ENCODE results near the gene RBM39. TPM values are rescaled to one million over a fixed set of nuclear protein-coding genes. Genes with fewer than 3 reads are reported as not detected.
A peak's percentile ranks its signal among the peaks of the same experiment; 100 is the strongest.

RBM39 gene
- total and polyA plus RNA-seq, 2 of the 13 experiments (the other 11 are each of a cell fraction or from before 2014, with no cell fraction given): 788 to 920 TPM

DNA sequence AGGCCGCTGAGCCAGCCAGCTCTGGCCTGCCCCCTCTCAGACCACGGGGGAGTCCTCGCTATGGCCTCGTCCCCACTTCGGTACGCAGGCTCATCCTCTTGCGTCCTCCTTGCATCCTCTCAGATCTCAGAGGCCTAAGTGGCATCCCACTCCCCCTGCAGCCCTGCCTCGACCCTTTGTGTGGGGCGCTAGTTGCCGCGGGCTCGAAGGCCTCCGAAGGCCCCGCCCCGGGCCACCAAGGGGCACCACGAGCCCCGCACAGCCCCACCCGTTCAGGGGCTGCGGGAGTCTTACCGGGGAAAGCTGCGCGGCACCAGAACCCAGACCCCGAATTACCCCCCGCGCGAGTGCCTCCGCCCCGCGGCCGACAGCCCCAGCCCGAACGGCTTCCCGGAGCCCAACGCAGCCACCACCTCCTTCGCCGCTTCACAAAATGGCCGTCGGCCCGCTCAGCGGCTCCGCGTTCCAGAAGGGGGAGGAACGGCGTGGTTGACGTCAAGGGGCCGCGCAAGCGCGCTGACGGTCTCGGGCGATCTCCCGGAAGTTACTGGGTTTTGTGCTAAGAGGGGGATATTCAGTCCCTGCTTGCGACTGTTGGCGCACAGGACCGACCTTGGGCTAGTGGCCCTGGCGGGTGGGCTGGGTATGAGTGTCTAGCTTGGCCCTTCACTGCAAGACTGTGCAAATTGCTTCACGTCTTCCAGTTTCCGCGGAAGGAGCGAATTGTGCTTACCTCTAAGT is 77.4 kb downstream of the RBM39 start, which contains the start of the genes CPNE1 and RBM12 (continued):
- TF ChIP-seq, protein P1, sequence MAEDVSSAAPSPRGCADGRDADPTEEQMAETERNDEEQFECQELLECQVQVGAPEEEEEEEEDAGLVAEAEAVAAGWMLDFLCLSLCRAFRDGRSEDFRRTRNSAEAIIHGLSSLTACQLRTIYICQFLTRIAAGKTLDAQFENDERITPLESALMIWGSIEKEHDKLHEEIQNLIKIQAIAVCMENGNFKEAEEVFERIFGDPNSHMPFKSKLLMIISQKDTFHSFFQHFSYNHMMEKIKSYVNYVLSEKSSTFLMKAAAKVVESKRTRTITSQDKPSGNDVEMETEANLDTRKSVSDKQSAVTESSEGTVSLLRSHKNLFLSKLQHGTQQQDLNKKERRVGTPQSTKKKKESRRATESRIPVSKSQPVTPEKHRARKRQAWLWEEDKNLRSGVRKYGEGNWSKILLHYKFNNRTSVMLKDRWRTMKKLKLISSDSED (CRISPR knock-in tag; IDR thresholded peaks at IDR 0.05): no peak
- TF ChIP-seq, protein P2, sequence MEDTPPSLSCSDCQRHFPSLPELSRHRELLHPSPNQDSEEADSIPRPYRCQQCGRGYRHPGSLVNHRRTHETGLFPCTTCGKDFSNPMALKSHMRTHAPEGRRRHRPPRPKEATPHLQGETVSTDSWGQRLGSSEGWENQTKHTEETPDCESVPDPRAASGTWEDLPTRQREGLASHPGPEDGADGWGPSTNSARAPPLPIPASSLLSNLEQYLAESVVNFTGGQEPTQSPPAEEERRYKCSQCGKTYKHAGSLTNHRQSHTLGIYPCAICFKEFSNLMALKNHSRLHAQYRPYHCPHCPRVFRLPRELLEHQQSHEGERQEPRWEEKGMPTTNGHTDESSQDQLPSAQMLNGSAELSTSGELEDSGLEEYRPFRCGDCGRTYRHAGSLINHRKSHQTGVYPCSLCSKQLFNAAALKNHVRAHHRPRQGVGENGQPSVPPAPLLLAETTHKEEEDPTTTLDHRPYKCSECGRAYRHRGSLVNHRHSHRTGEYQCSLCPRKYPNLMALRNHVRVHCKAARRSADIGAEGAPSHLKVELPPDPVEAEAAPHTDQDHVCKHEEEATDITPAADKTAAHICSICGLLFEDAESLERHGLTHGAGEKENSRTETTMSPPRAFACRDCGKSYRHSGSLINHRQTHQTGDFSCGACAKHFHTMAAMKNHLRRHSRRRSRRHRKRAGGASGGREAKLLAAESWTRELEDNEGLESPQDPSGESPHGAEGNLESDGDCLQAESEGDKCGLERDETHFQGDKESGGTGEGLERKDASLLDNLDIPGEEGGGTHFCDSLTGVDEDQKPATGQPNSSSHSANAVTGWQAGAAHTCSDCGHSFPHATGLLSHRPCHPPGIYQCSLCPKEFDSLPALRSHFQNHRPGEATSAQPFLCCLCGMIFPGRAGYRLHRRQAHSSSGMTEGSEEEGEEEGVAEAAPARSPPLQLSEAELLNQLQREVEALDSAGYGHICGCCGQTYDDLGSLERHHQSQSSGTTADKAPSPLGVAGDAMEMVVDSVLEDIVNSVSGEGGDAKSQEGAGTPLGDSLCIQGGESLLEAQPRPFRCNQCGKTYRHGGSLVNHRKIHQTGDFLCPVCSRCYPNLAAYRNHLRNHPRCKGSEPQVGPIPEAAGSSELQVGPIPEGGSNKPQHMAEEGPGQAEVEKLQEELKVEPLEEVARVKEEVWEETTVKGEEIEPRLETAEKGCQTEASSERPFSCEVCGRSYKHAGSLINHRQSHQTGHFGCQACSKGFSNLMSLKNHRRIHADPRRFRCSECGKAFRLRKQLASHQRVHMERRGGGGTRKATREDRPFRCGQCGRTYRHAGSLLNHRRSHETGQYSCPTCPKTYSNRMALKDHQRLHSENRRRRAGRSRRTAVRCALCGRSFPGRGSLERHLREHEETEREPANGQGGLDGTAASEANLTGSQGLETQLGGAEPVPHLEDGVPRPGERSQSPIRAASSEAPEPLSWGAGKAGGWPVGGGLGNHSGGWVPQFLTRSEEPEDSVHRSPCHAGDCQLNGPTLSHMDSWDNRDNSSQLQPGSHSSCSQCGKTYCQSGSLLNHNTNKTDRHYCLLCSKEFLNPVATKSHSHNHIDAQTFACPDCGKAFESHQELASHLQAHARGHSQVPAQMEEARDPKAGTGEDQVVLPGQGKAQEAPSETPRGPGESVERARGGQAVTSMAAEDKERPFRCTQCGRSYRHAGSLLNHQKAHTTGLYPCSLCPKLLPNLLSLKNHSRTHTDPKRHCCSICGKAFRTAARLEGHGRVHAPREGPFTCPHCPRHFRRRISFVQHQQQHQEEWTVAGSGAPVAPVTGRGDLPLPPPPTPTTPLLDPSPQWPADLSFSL (CRISPR knock-in tag; IDR thresholded peaks at IDR 0.05): no peak
- TF ChIP-seq, protein P3, sequence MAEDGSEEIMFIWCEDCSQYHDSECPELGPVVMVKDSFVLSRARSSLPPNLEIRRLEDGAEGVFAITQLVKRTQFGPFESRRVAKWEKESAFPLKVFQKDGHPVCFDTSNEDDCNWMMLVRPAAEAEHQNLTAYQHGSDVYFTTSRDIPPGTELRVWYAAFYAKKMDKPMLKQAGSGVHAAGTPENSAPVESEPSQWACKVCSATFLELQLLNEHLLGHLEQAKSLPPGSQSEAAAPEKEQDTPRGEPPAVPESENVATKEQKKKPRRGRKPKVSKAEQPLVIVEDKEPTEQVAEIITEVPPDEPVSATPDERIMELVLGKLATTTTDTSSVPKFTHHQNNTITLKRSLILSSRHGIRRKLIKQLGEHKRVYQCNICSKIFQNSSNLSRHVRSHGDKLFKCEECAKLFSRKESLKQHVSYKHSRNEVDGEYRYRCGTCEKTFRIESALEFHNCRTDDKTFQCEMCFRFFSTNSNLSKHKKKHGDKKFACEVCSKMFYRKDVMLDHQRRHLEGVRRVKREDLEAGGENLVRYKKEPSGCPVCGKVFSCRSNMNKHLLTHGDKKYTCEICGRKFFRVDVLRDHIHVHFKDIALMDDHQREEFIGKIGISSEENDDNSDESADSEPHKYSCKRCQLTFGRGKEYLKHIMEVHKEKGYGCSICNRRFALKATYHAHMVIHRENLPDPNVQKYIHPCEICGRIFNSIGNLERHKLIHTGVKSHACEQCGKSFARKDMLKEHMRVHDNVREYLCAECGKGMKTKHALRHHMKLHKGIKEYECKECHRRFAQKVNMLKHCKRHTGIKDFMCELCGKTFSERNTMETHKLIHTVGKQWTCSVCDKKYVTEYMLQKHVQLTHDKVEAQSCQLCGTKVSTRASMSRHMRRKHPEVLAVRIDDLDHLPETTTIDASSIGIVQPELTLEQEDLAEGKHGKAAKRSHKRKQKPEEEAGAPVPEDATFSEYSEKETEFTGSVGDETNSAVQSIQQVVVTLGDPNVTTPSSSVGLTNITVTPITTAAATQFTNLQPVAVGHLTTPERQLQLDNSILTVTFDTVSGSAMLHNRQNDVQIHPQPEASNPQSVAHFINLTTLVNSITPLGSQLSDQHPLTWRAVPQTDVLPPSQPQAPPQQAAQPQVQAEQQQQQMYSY (CRISPR knock-in tag; IDR thresholded peaks at IDR 0.05): peak; percentile 43; the same call in 1 of the 2 replicates
- TF ChIP-seq, protein P4, sequence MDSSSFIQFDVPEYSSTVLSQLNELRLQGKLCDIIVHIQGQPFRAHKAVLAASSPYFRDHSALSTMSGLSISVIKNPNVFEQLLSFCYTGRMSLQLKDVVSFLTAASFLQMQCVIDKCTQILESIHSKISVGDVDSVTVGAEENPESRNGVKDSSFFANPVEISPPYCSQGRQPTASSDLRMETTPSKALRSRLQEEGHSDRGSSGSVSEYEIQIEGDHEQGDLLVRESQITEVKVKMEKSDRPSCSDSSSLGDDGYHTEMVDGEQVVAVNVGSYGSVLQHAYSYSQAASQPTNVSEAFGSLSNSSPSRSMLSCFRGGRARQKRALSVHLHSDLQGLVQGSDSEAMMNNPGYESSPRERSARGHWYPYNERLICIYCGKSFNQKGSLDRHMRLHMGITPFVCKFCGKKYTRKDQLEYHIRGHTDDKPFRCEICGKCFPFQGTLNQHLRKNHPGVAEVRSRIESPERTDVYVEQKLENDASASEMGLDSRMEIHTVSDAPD (CRISPR knock-in tag; IDR thresholded peaks at IDR 0.05): no peak
- TF ChIP-seq DNMT3B (CRISPR knock-in tag; conservative IDR thresholded peaks at IDR 0.05) (peak; percentile 87), KMT2B (CRISPR knock-in tag; IDR thresholded peaks at IDR 0.05) (peak; percentile 93), SETDB1 (CRISPR knock-in tag; IDR thresholded peaks at IDR 0.05; ENCODE audit: borderline replicate concordance) (no peak), PAX8 (CRISPR knock-in tag; IDR thresholded peaks at IDR 0.05; ENCODE audit: borderline replicate concordance) (peak; percentile 98; the same call in 1 of the 2 replicates), ZNF841 (CRISPR knock-in tag; IDR thresholded peaks at IDR 0.05; ENCODE audit: borderline replicate concordance) (no peak; the same call in 1 of the 2 replicates), ZNF607 (CRISPR knock-in tag; IDR thresholded peaks at IDR 0.05; ENCODE audit: borderline replicate concordance) (peak; percentile 100), RFX1 (IDR thresholded peaks at IDR 0.05) (no peak)
